Cortex of kidney (tissue), 1 donor: ENCODE data around the gene EBF4.
"Not testable (repeated sequence)": the region's sequence is repeated elsewhere in the genome, so short reads cannot be mapped to it uniquely, and the experiment has no call there.

Source experiments
- DNase-seq: peaks from one replicate; lab custom pipeline; 2025; lab: John Stamatoyannopoulos, UW

EBF4 gene

DNA sequence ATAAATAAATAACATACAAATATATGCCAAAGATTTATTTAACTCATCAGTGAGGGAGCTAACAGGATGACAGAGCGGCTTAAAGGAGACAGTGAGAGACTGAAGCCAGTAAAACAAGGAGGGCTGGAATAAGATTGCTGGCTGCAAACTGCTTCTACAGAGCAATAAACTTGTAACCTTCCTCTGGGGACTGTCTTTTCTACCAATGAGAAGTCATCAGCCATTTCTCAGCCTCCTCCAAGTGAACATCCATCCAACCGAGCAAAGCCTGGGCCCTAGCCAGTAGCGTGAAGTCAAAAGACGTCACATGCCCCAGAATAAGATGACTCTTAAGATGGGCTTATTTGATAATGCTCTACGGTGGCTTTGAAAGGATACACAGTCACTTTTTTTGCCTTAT is 65.4 kb downstream of the EBF4 start:
- no peak for DNase-seq

DNA sequence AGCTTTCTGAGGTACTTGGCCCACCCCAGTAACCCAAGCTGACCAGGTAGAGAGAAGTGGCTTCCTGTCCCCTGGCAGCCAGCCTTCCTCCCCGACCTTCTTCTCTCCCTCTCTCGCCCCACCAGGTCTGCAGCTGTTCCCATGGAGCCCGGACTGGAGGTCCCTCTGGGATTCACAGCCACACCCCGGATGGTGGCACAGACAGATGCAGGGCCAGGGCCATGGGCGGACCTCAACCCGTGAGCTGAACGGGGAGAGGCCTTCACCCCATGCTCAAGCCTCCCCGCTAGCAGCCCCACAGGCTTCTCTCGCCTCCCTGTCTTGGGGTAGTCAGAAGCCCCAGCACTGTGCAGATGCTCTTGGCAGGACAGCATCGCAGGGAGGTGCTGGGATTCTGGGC is 66.6 kb downstream of the EBF4 start:
- DNase-seq, result no peak

DNA sequence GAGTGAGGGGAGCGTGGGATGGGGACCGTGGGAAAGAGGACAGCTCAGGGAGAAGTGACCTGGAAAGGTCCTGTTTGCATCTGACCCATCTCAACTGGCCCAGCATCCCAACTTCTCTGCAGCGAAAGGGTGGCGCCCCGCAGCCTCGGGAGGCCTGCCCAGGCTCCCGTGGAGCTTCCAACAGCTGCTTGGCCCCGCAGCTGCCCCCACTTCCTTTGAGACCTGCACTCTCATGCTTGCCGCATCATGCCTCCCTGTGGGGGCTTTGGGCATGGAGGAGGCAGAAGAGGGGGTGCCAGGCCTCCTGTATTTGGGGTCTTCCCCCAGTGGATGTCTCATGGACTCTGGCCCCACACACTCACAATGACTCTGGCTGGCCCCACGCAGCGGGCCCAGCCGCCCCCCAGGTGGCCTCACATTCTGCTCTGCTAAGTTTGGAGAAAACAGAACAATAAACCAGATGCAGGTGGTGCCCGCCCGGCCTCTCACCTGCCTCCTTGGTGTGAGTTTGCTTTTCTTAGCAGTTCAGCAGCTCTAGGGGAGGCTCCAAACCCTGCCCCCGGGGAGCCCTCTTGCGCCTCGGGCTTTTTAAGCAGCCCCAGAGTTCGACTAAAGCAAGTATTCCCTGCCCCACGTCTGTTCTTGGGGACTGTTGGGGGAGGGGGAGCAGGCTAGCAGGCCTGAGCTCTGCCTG is 67.2 kb downstream of the EBF4 start:
- DNase-seq, result no peak

DNA sequence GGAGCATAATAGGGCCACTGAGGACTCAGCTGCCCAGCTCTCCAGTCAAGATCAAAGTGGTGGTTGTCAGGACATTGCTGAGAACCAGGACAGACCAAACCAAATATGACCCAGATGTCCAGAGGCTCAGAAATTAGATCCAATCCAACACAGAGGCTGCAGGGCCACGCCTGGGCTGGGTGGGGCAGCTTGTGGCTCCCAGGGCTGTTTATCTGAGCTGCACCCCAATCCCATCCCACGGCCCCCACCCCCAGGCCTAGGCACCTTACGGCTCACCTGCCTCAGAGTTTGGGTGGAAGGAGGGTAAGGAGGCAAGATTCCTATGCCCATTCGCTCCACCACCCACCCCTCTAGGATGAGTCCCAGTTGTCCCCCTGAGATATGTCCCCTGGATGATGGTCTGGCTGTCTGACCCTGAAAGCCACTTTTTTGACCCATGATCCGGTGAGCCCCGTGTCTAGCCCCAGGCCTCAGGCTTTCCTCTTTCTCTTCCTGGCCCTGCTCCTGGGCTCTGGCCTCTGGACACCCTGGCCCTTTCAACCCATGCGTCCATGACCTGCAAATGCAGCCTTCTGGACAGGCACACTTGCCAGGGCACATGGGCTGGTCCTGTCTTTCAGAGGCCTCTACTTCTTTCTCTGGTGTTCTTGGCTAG is 67.8 kb downstream of the EBF4 start:
- DNase-seq, result no peak

DNA sequence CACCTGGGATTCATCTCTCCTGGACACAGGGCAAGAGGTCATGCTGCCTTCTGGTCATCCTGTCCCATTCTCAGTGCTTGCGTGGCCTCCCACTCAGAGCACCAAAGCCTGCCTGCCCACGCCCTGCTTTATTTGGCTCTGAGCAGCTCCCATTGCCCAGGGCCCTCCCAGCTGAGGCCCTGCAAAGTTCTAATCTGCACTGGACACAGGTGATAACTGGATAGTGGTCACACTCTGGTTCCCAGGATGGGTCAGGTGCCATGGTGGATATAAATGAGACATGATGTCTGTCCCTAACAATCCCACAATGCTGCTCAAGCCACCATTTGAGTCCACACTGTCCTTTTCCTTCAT is 68.3 kb downstream of the EBF4 start:
- no peak for DNase-seq

DNA sequence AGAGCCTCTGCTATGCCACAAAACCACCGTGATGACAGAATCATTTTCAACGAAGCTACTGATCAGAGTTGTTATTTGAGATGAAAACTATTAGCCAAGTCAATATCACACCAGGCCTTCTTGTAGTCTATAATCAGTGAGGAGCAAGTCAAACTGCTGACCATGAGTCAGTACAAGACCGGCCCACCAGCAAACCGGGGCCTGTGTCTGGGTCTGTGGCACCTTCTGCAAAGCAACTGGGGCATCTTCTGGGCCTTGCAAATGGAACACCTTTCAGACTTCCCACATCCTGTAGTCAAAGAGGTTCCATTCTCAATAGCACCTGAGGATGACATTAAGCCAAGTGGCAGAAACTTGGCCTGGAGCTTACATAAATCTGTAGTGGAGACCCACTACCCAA is 69.3 kb downstream of the EBF4 start:
- no peak for DNase-seq

DNA sequence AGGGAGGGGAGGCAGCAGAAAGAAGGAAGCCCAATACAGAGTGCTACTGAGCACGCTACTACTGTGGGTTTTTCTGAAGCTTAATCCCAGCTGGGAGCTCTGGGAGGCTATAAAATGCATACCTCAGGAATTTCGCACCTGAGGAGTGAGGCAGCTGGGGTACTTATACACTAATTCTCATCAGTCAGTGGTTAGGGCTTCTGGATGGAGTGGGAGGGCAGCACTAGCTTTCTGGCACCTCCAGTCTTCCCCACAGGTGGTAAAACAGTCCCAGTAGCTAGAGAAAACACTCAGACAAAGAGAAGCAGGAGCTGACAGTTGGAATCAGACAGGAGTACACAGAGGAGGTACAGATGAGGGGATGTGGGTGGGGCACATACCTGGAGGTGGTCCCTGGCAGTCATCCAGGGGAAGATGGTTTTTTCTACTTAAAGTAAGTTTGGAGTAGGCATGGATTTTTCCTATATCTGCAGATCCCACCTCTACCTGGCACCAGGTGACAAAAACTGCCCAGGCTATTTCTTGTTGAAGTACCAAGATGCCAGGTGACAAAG is 70.1 kb downstream of the EBF4 start:
- no peak for DNase-seq

DNA sequence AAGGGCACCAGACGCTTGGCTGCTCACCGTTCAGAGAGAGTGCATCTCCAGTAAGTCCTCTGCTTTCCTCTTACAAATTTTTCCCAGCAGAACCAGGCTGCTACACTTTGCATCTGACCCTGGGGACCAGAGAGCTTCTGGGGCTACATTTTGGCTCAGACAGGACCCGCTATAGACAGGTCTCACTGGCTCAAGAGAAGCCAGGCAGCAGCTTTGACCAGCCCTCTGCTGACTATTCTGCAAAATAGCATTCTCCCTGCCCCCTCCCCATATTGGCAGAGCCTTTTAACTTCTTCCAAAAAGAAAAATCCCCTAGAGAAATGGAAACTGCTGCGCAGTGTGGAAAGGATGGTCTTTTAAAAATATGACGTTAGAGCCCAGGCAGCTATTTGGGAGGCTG is 70.6 kb downstream of the EBF4 start:
- DNase-seq, result no peak

DNA sequence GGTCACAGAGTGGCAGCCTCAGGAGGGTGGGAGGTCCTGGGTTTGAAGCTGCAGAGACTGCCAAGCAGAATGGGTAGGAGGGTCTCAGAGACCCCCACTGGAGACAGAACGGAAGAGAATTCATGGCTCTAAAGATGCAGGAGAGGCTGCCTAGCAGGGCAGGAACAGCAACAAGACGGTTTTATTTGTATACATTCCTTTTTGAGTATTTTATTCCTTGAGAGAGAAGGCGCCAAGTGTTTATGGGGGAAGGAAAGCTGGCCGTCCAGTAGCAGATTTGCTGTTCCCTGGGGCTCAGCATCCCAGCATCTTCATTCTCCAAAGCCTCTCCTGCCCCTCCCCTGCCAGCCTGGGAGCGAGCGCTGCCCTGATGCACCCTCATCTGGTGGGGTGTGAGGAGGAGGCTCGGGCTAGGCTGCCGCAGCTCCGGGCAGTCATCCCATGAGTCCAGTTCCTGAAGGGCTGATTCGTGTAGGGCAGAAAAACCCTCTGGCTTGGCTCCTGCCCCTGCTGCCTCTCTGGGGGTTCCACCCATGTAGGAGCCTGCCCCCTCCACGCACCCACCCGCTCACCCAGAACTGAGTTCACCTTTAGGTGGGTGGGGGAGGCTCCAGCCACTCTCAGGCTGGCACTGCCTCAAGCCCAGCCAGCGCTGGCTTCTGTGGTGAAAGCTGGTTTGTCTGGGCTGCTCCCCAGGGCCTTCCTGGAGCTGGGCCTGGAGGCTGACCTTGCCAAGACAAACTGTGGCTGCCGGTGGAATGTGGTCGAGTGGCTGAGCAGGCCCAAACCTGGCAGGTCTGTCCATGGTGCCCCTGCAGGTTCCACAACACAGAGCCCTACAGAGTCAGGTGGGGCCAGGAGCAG is 75.4 kb downstream of the EBF4 start:
- no peak for DNase-seq

DNA sequence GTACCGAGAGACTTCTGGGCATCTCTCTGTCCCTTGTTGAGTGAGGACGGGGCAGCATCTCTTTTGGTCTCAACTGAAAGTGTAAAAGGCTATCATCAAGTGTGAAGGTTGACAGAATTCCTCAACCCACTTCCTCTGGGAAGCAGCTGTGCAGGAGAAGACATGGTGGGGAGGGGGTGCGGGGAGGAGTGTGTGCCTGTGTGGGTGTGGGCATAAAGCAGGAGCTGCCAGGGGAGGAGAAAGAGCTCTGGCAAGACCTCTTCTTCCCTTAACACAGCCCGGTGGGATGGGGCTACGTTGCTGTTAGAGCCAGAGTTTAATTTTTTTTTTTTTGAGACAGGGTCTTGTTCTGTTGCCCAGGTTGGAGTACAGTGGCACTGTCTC is 76.0 kb downstream of the EBF4 start:
- no peak for DNase-seq

DNA sequence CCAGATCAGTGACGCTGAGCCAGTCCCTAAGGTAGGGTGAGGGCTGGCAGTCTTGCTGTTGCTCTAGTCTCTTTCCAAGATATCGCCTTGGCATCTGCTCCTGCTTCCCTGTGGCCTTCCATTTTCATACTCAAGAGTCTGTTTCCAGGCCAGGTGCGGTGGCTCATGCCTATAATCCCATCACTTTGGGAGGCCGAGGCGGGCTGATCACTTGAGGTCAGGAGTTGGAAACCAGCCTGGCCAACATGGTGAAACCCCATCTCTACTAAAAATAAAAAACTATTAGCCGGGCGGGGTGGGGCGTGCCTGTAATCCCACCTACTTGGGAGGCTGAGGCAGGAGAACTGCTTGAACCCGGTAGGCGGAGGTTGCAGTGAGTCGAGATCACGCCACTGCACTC is 77.5 kb downstream of the EBF4 start:
- not testable (repeated sequence) for DNase-seq

DNA sequence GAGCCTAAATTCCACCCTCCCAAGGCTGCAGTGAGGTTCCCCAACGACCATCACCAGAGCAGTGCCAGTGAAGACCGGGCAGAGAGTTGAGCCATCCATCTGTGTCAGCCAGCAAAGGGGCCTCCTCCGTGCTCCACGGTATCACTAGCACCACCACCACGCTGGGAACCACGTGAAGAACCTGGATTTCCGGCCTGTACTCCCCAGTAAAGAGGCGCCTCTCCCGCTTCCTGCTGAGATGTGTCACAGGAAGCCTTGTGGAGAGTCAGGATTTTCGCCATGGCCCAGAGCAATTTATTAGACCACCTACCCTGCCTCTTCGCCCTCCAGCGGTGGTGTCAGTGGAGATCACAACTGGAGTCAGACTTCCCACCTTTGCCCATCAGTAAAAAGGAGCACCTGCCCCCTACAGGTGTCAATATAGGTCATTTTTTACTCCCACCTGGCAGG is 79.1 kb downstream of the EBF4 start:
- no peak for DNase-seq

DNA sequence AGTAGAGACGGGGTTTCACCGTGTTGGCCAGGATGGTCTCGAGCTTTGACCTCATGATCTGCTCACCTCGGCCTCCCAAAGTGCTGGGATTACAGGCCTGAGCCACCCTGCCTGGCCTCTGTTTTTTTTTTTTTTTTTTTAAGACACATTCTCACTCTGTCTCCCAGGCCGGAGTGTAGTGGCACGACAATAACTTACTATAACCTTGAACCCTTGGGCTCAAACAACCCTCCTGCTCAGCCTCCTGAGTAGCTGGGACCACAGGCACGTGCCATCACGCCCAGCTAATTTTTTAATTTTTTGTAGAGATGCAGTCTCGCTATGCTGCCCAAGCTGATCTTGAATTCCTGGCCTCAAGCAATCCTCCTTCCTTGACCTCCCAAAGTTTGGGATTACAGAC is 81.2 kb downstream of the EBF4 start:
- no peak for DNase-seq

DNA sequence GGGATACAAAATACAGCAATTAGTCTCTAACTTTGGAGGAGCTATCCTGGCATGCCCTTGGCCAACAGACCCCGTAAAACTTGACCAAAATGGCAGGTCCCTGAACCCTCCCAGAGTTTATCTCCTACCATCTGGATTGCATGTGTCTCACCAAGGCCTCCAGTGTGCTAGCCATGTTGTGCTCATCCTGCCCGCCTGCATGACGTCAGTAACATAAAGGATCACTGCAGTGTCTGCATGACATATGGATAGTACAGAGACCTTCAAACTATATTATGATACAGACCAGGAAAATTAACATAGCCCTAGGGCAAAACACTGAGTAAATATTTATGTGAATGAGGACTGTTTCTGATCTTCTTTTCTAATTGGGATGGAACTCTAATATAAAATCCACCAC is 82.6 kb downstream of the EBF4 start:
- no peak for DNase-seq

DNA sequence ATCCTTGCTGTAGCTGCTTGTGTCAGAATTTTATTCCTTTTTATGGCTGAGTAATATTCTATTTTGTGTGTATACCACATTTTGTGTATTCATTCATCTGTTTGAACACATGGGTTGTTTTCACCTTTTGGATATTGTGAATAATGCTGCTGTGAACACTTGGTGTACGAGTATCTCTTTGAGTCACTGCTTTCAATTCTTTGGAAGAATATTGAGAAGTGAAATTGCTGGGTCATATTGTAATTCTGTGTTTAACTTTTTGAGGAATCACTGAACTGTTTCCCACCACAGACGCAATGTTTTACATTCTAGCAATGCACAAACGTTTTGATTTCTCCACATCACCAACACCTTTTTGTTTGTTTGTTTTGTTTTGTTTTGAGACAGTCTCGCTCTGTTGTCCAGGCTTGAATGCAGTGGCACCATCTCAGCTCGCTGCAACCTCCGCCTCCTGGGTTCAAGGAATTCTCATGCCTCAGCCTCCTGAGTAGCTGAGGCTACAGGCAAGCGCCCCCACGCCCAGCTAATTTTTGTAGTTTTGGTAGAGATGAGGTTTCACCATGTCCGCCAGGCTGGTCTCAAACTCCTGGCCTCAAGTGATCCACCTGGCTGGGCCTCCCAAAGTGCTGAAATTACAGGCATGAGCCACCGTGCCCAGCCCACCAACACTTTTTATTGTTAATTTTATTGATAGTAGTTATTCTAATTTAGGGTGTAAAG is 86.2 kb downstream of the EBF4 start:
- DNase-seq, result no peak

DNA sequence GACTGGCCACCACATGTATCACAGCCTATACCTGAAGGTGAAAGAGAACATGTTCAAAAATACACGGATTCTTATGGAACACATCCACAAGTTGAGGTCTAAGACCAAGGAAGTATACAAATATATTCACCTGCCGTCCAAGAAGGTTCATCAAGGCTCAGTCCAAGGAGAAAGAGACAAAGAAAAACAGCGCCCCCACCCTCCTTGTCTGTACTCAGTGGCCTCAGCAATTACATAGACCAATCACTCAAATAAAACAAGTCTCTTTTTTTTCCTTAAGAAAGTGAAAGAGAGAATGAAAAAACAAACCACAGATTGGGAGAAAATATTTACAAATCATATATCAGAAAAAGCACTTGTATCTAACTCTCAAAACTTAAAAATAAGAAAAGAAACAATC is 88.4 kb downstream of the EBF4 start:
- DNase-seq, result no peak

DNA sequence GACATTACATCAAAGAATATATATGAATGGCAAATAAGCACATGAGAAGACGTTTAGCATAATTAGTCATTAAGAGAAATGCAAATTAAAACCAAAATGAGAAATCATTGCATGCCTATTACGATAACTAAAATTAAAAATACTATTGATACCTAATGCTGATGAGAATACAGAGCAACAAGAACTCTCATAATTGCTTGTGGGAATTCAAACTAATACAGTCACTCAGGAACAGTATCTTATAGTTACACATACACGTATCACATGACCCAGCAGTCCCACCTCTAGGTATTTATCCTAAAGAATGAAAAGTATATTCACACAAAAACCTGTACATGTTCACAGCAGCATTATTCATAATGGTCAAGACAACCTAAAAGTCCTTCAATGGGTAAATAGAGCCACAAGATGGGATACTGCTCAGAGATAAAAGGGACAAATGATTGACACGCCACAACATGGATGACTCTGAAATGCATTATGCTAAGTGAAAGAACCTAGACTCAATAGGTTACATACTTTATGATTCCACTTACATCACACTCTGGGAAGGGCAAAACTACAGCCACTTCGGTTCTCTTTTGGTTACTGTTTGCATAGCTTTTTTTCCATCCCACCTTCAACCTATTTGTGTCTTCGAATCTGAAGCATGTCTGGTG is 91.5 kb downstream of the EBF4 start:
- no peak for DNase-seq

DNA sequence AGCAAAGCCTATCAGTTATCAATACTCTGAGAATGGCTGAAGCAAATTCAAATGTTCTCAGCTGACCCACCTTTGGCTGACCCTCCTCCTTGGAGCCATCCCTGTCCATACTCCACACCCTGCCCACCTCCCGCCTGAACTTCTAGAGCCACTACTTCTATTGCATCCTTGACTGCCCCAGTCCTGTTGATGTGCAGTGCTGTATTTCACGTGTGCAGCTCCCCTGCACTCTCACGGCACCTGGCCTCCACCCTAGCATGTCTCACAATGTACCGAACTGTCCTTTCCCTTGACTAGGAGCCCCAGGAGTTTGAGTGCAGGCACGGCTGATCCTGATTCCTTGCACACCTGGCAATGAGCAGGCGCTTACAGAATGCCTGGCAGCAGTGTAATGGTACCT is 100.9 kb downstream of the EBF4 start:
- DNase-seq, result no peak

DNA sequence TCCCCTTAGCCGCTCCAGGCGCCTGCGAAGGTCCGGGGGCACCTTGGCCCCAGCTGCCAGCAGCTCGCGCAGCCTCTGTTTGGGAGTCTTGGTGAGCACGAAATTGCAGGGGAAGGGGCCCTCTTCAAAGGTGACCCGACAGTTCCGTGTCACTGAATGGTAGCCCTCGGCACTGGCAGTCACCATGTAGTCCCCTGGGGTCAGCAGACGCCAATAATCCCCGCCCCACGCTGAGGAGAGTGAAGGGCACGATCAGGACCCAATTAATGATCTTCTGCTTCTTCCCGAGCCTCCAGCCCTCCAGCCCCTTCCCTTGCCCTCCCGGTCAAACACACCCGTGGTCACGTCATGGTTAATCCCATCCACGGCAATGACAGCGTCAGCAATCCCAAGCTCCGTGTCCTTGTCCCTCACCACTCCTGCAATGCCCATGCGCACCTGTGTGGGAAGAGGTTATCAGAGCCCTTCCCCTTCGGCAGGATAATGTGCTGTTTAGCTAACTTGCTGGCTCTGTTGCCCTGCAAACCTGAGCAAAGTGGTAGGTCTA is 101.7 kb downstream of the EBF4 start:
- DNase-seq, result no peak

DNA sequence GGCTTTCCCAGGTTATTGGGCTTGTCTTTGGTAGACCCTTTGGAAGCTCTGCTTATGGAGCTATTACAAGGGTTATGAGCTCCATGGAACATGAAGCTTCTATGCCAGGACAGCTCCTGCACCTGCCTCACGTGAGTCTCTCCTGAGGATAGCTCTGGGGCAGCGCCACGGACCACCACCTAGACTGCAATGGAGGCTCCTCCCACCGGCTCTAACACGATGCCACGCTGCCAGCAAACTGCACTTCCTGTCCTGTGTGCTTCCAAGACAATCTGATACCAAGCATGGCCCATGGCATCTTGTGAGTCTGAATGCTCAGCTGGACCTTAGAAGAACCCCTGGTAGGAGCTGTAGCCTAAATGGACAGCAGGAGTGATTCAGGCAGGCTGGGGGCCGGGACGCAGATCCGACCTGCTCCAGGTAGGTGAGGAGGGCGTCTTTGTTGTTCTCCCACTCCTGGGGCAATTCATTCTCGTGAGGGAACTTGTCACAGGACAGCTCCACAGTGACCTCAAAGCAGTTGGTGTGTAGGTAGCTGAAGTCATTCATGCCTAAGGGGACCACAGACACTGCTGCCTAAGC is 102.4 kb downstream of the EBF4 start:
- DNase-seq, result no peak

DNA sequence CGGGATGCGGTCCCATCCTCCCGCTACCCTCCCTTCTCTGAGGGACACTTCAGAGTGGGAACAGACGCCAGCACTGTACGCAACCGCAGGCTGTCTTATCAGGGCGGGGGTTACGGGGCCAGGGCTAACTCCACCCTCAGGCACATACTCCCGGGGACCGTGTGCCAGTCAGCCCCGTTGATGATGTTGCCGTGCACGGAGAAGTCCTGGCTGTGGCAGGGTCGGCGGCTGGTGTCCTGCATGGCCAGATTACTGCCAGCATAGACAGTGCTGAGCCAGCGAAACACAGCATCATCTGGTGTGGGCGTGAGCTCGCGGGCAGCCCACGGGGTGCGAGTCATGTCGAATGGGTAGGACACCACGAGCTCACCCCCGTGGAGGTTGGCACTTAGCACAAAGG is 102.9 kb downstream of the EBF4 start:
- no peak for DNase-seq
